Measurements from ENCODE around the gene DHX8.

Gene DHX8

GRCh38 chr17:43549496-43549895 is 65.7 kb downstream of the DHX8 start:
- no peak overlapping the region for H3K4me3 ChIP-seq (ENCODE audit: low read depth, low read length)
- TF ChIP-seq CTCF (IDR thresholded peaks at IDR 0.05; ENCODE audit: low read depth, low read length), result no peak

- H3K4me3 ChIP-seq (ENCODE audit: low read depth, low read length), result no peak overlapping the region
- no peak for TF ChIP-seq CTCF (IDR thresholded peaks at IDR 0.05; ENCODE audit: low read depth, low read length)
Observed at GRCh38 chr17:43550754-43551153, 67.0 kb downstream of the DHX8 start.

- TF ChIP-seq CTCF (IDR thresholded peaks at IDR 0.05; ENCODE audit: low read depth, low read length), result no peak
- H3K4me3 ChIP-seq (ENCODE audit: low read depth, low read length), result no peak overlapping the region
Observed at GRCh38 chr17:43552229-43552837, 68.6 kb downstream of the DHX8 start.

- no peak overlapping the region for H3K4me3 ChIP-seq (ENCODE audit: low read depth, low read length)
- TF ChIP-seq CTCF (IDR thresholded peaks at IDR 0.05; ENCODE audit: low read depth, low read length), result no peak
Observed at GRCh38 chr17:43553573-43553972, 69.8 kb downstream of the DHX8 start.

GRCh38 chr17:43554857-43555256 is 71.1 kb downstream of the DHX8 start:
- TF ChIP-seq CTCF (IDR thresholded peaks at IDR 0.05; ENCODE audit: low read depth, low read length), result no peak
- no peak overlapping the region for H3K4me3 ChIP-seq (ENCODE audit: low read depth, low read length)

- no peak overlapping the region for H3K4me3 ChIP-seq (ENCODE audit: low read depth, low read length)
- TF ChIP-seq CTCF (IDR thresholded peaks at IDR 0.05; ENCODE audit: low read depth, low read length), result no peak
Observed at GRCh38 chr17:43556292-43556691, 72.5 kb downstream of the DHX8 start.

GRCh38 chr17:43558805-43559160 is 75.0 kb downstream of the DHX8 start:
- no peak overlapping the region for H3K4me3 ChIP-seq (ENCODE audit: low read depth, low read length)
- TF ChIP-seq CTCF (IDR thresholded peaks at IDR 0.05; ENCODE audit: low read depth, low read length), result no peak
